ENCODE data around the gene SLC9A7.

The SLC9A7 gene

GRCh38 chrX:46569621-46570020 is 189.3 kb downstream of the SLC9A7 start:
- DNase-seq: no peak

- DNase-seq: no peak
Observed at GRCh38 chrX:46567388-46567787, 191.5 kb downstream of the SLC9A7 start.

DNA sequence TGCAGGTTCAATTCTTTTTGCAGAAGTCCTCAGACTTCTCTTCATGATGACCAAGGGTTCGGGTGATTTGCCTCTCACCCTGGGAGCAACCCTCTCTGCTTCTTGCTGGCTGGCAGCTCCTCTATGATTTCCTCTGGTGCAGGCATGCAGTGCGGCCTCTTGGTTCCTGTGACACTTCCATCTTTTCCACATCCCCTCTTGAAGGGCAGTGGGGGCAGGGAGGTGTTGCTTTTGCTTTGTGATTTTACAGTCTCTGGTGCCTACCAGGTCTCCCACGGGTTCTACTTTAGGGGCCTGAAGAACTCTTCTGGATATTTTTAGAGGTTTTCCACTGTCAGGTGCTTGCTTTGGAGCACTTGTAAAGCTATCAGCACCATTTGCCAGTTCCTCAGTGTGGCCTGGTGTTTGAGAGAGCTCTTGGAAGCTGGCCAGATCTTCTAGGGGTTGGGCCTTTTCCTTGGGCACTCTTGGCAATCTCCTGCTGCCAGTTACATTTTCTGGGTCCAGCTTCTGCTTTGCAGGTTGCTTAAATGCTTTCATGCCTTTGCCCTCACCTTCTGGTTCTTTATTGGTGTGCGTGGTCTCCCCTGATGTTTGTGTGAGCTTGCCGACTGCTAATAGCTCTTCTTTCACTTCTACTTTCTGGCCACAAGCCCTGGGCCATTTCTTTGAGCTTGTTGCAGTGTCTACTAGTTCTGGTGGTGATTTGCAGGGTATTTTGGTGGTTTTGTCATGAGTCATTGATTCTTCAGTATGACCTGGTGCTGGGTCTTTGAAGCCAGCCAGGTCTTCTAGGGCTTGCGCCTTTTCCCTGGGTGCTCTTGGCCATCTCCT is 196.9 kb downstream of the SLC9A7 start:
- DNase-seq: peak; percentile 58

DNA sequence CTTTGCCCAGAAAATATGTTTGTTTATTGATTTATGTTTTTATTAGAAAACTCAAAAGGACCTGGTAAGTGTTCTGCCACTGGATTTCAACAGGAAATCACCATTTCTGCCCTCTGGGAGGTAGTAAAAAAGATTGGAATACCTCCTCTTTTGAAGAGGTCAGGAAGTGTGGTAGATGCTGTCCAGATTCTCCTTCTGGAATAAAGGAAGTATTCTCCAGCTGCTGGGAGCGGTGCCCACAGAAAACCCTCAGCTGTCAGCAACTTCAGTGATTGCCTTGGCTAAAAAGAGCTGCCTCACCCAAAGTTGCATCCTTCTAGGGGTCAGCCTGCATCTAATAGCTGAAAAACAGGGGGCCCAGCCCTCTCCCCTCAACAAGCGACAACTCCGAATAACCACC is 199.9 kb downstream of the SLC9A7 start:
- DNase-seq: no peak

GRCh38 chrX:46554942-46555341 is 204.0 kb downstream of the SLC9A7 start:
- no peak for DNase-seq

- no peak for DNase-seq
Observed at GRCh38 chrX:46553935-46554334, 205.0 kb downstream of the SLC9A7 start.

DNA sequence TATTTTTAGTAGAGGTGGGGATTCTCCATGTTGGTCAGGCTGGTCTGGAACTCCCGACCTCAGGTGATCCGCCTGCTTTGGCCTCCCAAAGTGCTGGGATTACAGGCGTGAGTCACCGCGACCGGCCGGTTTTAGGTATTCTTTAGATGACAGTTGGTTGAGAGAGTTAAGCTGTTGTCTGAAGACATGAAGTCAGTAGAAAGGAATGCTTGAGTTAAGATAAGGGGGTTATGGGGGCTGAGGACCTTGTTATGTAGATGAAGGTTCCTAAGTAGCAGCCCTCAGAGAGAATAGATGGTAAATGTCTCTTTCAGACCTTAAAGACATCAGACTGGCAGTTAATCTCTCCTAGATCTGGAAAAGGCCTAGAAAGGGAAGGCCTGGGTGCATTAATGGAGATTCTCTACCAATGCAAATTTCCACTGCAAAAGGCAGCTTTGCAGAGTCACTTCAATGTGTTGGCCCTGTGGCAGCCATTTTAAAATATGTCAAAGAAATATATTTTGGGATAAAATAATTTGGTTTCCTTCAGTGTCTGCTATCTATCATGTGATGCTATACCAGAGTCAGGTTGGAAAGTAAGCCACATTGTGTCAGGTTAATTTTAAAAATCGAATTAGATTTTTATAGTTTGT is 207.3 kb downstream of the SLC9A7 start:
- no peak for DNase-seq

GRCh38 chrX:46549914-46550313 is 209.0 kb downstream of the SLC9A7 start:
- no peak for DNase-seq

Data from activated CD4-positive, alpha-beta T cell treated with anti-CD3 and anti-CD28 coated beads, Interleukin-2, amount 50 U/mL, for 16 hours (primary cell).